Neural cell (in vitro differentiated cells): Measurements from ENCODE around the gene LAMA5. TPM values are rescaled to one million over a fixed set of nuclear protein-coding genes. Genes with fewer than 3 reads are reported as not detected.

Source experiments
- polyA plus RNA-seq: library from polyadenylated mRNA; depleted of rRNA; stranded (reverse); fragments of >200 nt; gene quantifications from 2 replicates; pipeline ENCODE4 v1.2.3, GENCODE V29; 2014

LAMA5 gene
- polyA plus RNA-seq, 1 donor from 2014 or later: 27.2 TPM

Other genes with a start within 250 kb of the LAMA5 start
- 207 and 213 TPM in 2 replicates for gene LSM14B, start 244.8 kb downstream of the LAMA5 start, polyA plus RNA-seq
- 871 and 874 TPM in 2 replicates for gene PSMA7, start 223.9 kb downstream of the LAMA5 start, polyA plus RNA-seq
- gene SS18L1, start 223.5 kb downstream of the LAMA5 start, polyA plus RNA-seq: 117 and 132 TPM in 2 replicates
- 22.4 and 36.1 TPM in 2 replicates for gene MTG2, start 184.3 kb downstream of the LAMA5 start, polyA plus RNA-seq
- 1.7 and 2.8 TPM in 2 replicates for gene HRH3, start 147.0 kb downstream of the LAMA5 start, polyA plus RNA-seq
- 37.5 and 41.5 TPM in 2 replicates for gene OSBPL2, start 128.8 kb downstream of the LAMA5 start, polyA plus RNA-seq
- 106 and 111 TPM in 2 replicates for gene ADRM1, start 64.3 kb downstream of the LAMA5 start, polyA plus RNA-seq
- gene RPS21, start 19.8 kb upstream of the LAMA5 start, polyA plus RNA-seq: 1,158 and 1,633 TPM in 2 replicates
- gene CABLES2, start 40.0 kb upstream of the LAMA5 start, polyA plus RNA-seq: 8.3 and 8.6 TPM in 2 replicates
- gene RBBP8NL, start 60.2 kb upstream of the LAMA5 start, polyA plus RNA-seq: not detected in 2 replicates
- not detected in 2 replicates for gene GATA5, start 108.7 kb upstream of the LAMA5 start, polyA plus RNA-seq